GM21737 (cell line): Measurements from ENCODE around the gene KRT35.
A peak's percentile ranks its signal among the peaks of the same experiment; 100 is the strongest.

Experiments
- ATAC-seq: cut with Tn5 transposase; IDR thresholded peaks from one replicate; pipeline ENCODE4 v1.9.1; 2021; ENCODE audit warnings: mild to moderate bottlenecking, moderate library complexity; ENCODE audit not compliant: unreplicated experiment

The KRT35 gene

GRCh38 chr17:41512546-41513167, 31.7 kb upstream of the KRT35 start:
- no peak for ATAC-seq

- no peak for ATAC-seq
Observed at GRCh38 chr17:41511716-41512115, 30.8 kb upstream of the KRT35 start.

- ATAC-seq, result no peak
Observed at GRCh38 chr17:41511116-41511515, 30.2 kb upstream of the KRT35 start.

- no peak for ATAC-seq
Observed at GRCh38 chr17:41510251-41511065, 29.5 kb upstream of the KRT35 start.

GRCh38 chr17:41507315-41507880, 26.4 kb upstream of the KRT35 start:
- ATAC-seq, result no peak

- ATAC-seq, result no peak
Observed at GRCh38 chr17:41505809-41506767, 25.1 kb upstream of the KRT35 start.

GRCh38 chr17:41505007-41505808, 24.3 kb upstream of the KRT35 start, which contains the start of gene KRT13:
KRT13 (minus strand) TSS chr17:41505612; CDS start chr17:41505550, 62 bp downstream.
- ATAC-seq, result no peak

GRCh38 chr17:41504246-41504977, 23.5 kb upstream of the KRT35 start:
- no peak for ATAC-seq

GRCh38 chr17:41503202-41503601, 22.3 kb upstream of the KRT35 start:
- no peak for ATAC-seq

- no peak for ATAC-seq
Observed at GRCh38 chr17:41500131-41500911, 19.4 kb upstream of the KRT35 start.

- no peak for ATAC-seq
Observed at GRCh38 chr17:41499714-41500113, 18.8 kb upstream of the KRT35 start.

GRCh38 chr17:41498276-41498675, 17.3 kb upstream of the KRT35 start:
- no peak for ATAC-seq

GRCh38 chr17:41496803-41497484, 16.0 kb upstream of the KRT35 start:
- peak; percentile 65 for ATAC-seq

GRCh38 chr17:41494524-41494923, 13.6 kb upstream of the KRT35 start:
- no peak for ATAC-seq

GRCh38 chr17:41492771-41493170, 11.8 kb upstream of the KRT35 start:
- ATAC-seq, result no peak

- no peak for ATAC-seq
Observed at GRCh38 chr17:41492351-41492750, 11.4 kb upstream of the KRT35 start.

- ATAC-seq, result no peak
Observed at GRCh38 chr17:41491476-41491875, 10.5 kb upstream of the KRT35 start.
